T-helper 9 cell (primary cell): ENCODE measurements around the gene SEPTIN2.
"Not testable (repeated sequence)": the region's sequence is repeated elsewhere in the genome, so short reads cannot be mapped to it uniquely, and the experiment has no call there.

ENCODE experiments used
- DNase-seq: peaks from one replicate; pipeline ENCODE4 v3.0.0-alpha.2; 2020

The SEPTIN2 gene

GRCh38 chr2:241390301-241391206, 74.8 kb downstream of the SEPTIN2 start:
- no peak for DNase-seq

- DNase-seq: no peak
These were observed 76.4 kb downstream of the SEPTIN2 start for GRCh38 chr2:241391892-241392665.

GRCh38 chr2:241392753-241393152, 77.0 kb downstream of the SEPTIN2 start:
- DNase-seq: not testable (repeated sequence)

GRCh38 chr2:241393524-241394196, 77.9 kb downstream of the SEPTIN2 start:
- no peak for DNase-seq

- not testable (repeated sequence) for DNase-seq
These were observed 81.1 kb downstream of the SEPTIN2 start for GRCh38 chr2:241396809-241397208.

- DNase-seq: no peak
These were observed 84.5 kb downstream of the SEPTIN2 start for GRCh38 chr2:241399941-241400922.
